OCI-LY7 (cell line): ENCODE measurements around the gene LRRC3C.

Experiments
- CTCF ChIP-seq: fragments of 200-600 bp; sonication (generic); conservative IDR thresholded peaks from 2 replicates; pipeline ENCODE4 v1.5.1; 2014; ENCODE audit warnings: mild to moderate bottlenecking, antibody characterized with exemption, low read length, moderate library complexity, mixed read lengths
- EZH2phosphoT487 ChIP-seq: fragments of 200-600 bp; sonication (generic); IDR thresholded peaks from 2 replicates; pipeline ENCODE4 v1.6.1; 2018; ENCODE audit warnings: low read depth, borderline replicate concordance, mild to moderate bottlenecking, mixed run types, antibody characterized with exemption, low read length, moderate library complexity, mixed read lengths

- peak; percentile 79 for TF ChIP-seq CTCF
- no peak for TF ChIP-seq EZH2phosphoT487
These were observed 53.0 kb downstream of the LRRC3C start, which contains the start of gene PSMD3 for GRCh38 chr17:39980351-39981206.
